HG03103 (cell line): ENCODE measurements around the gene PGC.

Source experiments
- ATAC-seq: cut with Tn5 transposase; IDR thresholded peaks from one replicate; pipeline ENCODE4 v1.9.1; 2021; ENCODE audit warnings: low read depth; ENCODE audit not compliant: unreplicated experiment

The PGC gene

DNA sequence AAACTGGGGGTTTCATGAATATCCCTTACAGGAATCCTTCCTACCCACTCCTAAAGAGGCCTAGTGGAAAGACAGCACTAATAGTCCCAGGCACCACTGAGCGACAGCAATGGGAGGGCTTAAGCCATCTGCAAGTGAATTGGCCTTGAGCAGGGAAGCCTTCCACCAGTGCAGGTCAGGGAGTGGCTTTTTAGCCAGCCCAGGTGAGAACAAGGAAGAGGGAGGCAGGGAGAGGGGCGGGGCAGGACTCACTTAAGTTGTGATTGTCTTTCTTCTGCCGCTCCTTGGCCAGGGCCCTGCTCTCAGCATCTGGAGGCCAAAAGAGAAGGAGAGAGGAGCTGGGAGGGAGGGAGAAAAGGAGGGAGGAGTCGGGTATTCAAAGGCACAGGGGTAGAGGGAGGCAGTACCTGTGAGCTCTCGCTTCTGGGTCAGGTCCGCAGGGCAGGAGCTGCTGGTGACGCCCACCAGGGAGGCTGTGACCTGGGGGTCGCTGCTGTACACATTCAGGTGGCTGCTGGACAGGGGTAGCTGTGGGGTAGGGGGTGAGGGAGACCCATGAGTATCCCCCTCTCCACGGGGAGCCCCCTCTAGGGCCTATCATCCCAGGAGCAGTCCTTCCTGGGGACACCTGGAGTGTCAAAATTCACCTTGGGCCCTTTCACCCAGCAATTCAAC is 59.6 kb downstream of the PGC start:
- ATAC-seq, result no peak
